SIG-M5 treated with dmso at 0.1 percent for 504 hours (cell line): ENCODE measurements around the gene BSN.

ENCODE experiments used
- DNase-seq: peaks from one replicate; lab custom pipeline; 2025; ENCODE audit not compliant: unreplicated experiment; lab: John Stamatoyannopoulos, UW

BSN gene

GRCh38 chr3:49553692-49554632, at the start of gene BSN:
Gene BSN (plus strand): TSS chr3:49554477. CDS start chr3:49554603, 126 bp downstream.
- peak; percentile 76 for DNase-seq

GRCh38 chr3:49506906-49507305, 47.4 kb upstream of the BSN start:
- no peak for DNase-seq

DNA sequence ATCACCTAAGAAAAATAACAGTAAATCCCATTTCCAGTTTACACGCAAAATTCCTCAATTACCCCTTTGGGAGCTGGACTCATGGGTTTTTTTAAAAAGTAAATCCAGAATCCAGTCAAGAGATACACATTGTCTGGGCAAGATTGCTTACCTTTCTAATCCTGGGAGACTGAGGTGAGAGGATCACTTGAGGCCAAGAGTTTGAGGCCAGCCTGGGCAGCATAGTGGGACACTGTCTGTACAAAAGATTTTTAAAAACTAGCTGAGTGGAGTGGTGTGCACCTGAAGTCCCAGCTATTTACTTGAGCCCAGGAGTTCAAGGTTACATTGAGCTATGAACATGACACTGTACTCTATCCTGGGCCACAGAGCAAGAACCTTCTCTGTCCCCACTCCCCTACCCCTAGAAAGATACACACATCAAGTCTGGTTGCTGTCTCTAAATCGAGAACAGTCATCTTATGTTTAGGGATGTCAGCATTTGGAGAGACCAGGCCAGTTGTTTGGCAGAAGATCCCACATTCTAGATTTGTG, 45.2 kb upstream of the BSN start:
- DNase-seq, result no peak

DNA sequence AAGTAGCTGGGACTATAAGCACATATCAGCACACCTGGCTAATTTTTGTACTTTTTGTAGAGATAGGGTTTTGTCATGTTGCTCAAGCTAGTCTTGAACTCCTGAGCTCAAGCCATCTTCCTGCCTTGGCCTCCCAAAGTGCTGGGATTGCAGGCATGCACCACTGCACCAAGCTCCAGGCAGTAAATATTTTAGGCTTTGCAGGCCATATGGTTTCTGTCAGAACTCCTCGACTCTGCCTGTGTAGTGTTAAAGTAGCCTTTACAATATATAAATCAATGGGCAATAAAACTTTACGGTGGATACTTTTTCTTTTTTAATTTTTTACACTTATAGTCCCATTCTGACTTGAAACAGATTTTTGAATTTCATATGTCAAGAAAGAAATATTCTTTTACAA, 42.6 kb upstream of the BSN start:
- DNase-seq, result no peak

DNA sequence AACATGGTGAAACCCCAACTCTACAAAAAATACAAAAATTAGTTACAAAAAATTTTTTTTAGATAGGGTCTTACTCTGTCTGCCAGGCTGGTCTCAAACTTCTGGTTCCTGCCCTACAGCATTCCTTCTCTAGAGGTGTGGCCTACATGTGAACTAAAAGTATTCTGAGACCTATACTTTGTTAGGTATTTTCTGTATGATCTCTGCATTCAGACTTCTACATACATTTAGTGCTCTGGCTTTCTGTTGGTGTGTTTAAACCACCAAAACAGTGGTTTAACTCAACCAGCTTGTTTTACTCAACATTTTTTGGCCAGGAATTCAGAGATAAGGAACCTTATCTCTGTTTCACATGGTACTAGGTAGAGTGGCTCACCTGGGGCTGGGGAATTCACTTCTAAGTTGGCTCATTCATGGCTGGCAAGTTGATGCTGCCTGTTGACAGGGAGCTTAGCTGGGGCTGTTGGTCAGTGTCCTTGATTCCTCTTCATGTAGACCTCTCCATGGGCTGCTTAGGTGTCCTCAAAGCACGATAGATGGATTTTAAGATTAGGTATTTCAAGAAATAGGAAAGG, 41.4 kb upstream of the BSN start:
- no peak for DNase-seq

DNA sequence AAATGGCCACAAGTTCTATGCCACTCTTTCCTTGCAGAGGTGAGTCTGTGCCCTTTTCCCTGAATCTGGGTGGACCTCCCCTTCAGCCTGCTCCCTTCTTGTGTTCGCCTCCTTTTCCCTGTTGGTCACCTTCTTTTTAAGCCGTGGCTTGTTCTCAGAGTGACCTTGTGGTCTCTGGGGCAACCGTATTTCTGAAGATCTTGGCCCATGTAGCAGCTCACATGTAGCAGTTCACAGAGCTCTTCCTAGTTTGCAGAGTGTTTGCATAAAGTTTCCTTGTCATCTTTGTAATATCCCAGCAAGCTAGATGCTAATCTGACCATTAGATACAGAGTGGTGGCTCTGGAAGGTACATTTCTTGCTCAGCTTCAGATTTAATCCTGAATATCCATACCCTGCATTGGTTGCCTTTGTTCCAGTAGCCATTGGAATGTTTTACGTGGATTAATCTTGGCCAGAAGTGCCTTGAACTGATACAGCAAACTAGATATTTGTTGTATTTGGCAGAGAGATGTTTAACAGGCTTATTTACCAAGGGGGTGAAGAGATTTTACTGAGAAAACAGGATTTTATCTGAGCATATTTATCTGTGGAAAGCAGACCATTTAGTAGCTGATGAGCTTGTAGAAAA, 40.7 kb upstream of the BSN start:
- DNase-seq, result no peak

DNA sequence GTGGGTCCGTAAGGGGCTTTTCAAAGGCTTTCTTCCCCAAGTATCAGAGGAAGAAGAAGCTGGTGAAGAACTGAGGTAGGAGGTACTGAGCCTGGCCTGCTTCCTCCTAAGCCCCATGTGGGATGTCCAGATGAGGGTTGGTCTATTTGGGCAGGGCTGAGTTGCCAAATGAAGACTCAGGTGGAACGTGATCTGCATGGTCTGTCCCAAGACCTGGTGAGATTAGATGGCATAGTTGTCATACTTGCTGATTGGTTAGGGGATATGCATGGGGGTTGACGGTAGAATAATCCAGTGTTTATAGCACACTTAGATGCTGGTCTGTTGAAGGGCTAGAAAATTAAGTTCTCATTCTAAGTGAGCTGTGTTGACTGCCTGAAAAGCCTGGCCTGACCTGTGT, 36.3 kb upstream of the BSN start:
- DNase-seq, result no peak

GRCh38 chr3:49518441-49518840, 35.8 kb upstream of the BSN start:
- DNase-seq, result no peak

DNA sequence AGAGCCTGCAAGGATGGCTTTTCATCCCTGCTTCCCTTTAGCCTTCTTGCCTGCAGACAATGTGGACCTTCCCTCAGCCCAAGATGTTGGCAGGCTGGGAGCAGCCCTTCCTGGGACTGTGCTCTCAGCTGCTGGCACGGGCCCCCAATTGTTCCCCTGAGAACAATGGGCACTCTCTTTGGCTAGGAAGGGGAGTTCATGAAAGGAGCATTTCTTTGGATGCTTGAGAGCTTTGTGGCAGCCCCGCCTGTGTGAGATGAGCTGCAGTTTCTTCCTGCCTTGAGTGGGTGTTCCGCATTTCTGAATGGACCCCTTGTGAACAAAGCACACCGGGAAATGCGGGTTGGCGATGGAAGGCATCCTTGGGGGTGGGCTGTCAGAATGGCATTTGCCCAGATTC, 35.0 kb upstream of the BSN start:
- no peak for DNase-seq

DNA sequence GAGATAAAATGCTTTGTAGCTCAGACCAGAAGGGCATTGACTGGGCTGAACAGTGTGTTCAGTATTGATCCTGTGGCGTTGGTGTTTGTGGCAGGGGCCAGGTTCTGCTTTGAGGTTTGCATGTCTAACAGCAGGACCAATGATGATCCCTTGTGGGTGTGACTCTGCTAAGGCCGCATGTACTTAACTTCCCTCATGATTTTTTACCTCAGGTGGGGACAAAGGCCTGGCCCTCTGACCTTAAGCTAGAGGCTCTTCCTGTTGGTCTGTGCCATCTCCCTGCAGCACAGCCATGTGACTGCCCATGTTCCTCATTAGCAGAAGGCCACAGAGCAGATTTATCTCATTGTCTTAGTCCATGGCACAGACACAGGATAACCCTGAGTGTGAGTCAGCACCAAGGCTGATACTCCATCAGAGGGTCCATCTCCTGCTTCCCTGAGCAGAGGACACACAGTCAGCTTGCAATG, 34.3 kb upstream of the BSN start:
- no peak for DNase-seq

GRCh38 chr3:49523756-49524747, 30.2 kb upstream of the BSN start:
- DNase-seq, result no peak

- no peak for DNase-seq
These were observed 24.7 kb upstream of the BSN start for GRCh38 chr3:49529567-49529966.

DNA sequence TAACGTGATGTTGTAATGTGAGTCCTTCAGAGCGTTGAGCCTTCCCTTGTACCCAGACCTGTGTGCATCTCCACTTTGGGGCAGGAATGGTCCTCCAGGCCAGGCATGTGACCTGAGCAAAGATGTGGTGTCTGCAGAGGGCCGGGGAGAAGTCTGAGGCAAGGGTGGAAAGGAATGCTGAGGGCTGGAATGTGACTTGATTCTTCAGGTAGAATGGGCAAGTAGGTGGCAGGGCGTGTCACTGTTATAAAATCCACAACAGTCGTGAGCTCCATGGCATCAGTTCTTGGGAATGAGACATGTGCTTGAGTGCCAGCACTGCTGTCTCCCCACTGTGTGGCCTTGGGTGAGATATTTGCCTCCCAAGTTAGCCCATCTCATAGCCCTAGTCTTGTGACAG, 24.0 kb upstream of the BSN start:
- no peak for DNase-seq

DNA sequence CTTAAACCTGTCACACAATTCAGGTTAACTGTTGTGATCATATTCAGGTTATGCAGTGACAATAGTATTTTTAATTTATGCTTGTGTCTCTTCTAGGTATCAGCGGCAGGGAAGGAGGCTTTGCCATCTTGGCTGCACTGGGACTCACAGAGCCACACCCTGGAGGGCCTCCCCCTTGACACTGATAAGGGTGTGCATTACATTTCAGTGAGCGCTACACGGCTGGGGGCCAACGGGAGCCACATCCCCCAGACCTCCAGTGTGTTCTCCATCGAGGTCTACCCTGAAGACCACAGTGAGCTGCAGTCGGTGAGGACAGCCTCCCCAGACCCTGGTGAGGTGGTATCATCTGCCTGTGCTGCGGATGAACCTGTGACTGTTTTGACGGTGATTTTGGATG, 23.6 kb upstream of the BSN start:
- DNase-seq, result no peak

DNA sequence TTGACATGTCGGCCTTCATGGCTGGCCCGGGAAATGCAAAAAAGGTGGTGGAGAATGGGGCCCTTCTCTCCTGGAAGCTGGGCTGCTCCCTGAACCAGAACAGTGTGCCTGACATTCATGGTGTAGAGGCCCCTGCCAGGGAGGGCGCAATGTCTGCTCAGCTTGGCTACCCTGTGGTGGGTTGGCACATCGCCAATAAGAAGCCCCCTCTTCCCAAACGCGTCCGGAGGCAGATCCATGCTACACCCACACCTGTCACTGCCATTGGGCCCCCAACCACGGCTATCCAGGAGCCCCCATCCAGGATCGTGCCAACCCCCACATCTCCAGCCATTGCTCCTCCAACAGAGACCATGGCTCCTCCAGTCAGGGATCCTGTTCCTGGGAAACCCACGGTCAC, 23.1 kb upstream of the BSN start:
- no peak for DNase-seq

DNA sequence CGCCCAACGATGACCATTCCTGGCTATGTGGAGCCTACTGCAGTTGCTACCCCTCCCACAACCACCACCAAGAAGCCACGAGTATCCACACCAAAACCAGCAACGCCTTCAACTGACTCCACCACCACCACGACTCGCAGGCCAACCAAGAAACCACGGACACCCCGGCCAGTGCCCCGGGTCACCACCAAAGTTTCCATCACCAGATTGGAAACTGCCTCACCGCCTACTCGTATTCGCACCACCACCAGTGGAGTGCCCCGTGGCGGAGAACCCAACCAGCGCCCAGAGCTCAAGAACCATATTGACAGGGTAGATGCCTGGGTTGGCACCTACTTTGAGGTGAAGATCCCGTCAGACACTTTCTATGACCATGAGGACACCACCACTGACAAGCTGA, 22.6 kb upstream of the BSN start:
- no peak for DNase-seq

- no peak for DNase-seq
These were observed 21.2 kb upstream of the BSN start for GRCh38 chr3:49533031-49533430.

GRCh38 chr3:49533786-49534519, 20.3 kb upstream of the BSN start:
- no peak for DNase-seq

GRCh38 chr3:49534581-49535441, 19.5 kb upstream of the BSN start:
- DNase-seq, result no peak
